OCI-LY3 (cell line): ENCODE measurements around the gene PDLIM5.

Experiments used
- CTCF ChIP-seq: fragments of 200-600, 300-600 bp; sonication (generic); IDR thresholded peaks from 2 replicates; pipeline ENCODE4 v1.5.1; 2014; ENCODE audit warnings: antibody characterized with exemption, low read length, low read depth
- EZH2phosphoT487 ChIP-seq: fragments of 200-600 bp; shearing (Covaris generic); IDR thresholded peaks from 2 replicates; pipeline ENCODE4 v1.6.1; 2018; ENCODE audit warnings: antibody characterized with exemption, mixed run types, low read depth

GRCh38 chr4:94491322-94491721 is 39.6 kb downstream of the PDLIM5 start:
- TF ChIP-seq CTCF (no peak), EZH2phosphoT487 (no peak)
